Cardiac muscle cell (in vitro differentiated cells and primary cell): ENCODE results near the gene MEF2B. TPM values are rescaled to one million over a fixed set of nuclear protein-coding genes. Genes with fewer than 3 reads are reported as not detected.
"Not testable (repeated sequence)": the region's sequence is repeated elsewhere in the genome, so short reads cannot be mapped to it uniquely, and the experiment has no call there.

Source experiments
- DNase-seq, 2 donors: peaks; one replicate each; pipeline versions ENCODE4 v3.0.0 to v3.0.0-alpha.2; 2010 to 2017; ENCODE audit warnings: low read depth in 1 of 2, low spot score in 1 of 2
- H3K27ac ChIP-seq: fragments of 200-600 bp; sonication (generic); 2 replicates; pipeline ENCODE4 v1.5.1; 2016
- H3K27me3 ChIP-seq: fragments of 200-600 bp; sonication (generic); 2 replicates; pipeline ENCODE4 v1.6.0; 2016; ENCODE audit warnings: control low read depth
- H3K36me3 ChIP-seq: fragments of 200-600 bp; sonication (generic); 2 replicates; pipeline ENCODE4 v1.5.1; 2016; ENCODE audit warnings: control low read depth
- H3K4me1 ChIP-seq: fragments of 200-600 bp; sonication (generic); 2 replicates; pipeline ENCODE4 v1.8.1; 2017; ENCODE audit warnings: low read depth, mild to moderate bottlenecking, mixed run types
- H3K4me3 ChIP-seq: fragments of 200-600 bp; sonication (generic); 2 replicates; pipeline ENCODE4 v1.5.1; 2016; ENCODE audit warnings: mild to moderate bottlenecking
- H3K9me3 ChIP-seq: fragments of 200-600 bp; sonication (generic); 2 replicates; pipeline ENCODE4 v1.5.1; 2017; ENCODE audit warnings: low read depth, mild to moderate bottlenecking, control low read depth
- CTCF ChIP-seq: IDR thresholded peaks from 2 replicates; pipeline ENCODE4 v1.5.1; 2012; ENCODE audit warnings: low read depth, mild to moderate bottlenecking, low read length
- polyA plus RNA-seq: library from polyadenylated mRNA; unstranded; fragments of >200 nt; fragmentation: Nextera tagmentation; extraction: Ambion mirVana; gene quantifications from 2 replicates; pipeline ENCODE4 v1.2.1, GENCODE V29; 2016
- total RNA-seq: library from RNA; depleted of rRNA; stranded (reverse); fragments of >200 nt; gene quantifications from 2 replicates; pipeline ENCODE4 v1.2.3, GENCODE V29; 2016

The MEF2B gene
- total and polyA plus RNA-seq, 2 experiments from 2014 or later = 1.2 TPM; not detected in 1

DNA sequence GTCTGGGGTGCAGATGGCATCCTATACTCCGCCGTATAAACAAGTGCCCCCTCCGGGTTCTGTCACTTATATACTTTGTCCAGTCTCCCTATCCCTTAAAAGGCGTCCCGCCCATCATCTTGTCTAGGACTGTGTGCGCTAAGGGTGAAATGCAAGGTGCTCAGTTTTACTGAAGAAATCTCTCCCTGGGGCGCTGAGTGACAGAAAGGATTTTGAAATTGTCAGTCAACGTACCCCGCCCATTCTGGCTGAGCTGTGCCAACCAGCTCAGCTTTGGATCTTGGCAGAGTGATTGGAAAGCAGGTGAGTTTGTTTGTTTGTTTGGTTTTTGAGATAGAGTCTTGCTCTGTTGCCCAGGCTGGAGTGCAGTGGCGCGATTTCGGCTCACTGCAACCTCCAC, 27.7 kb downstream of the MEF2B start:
- Histone ChIP-seq H3K4me1 (peaks cover 2% of the 10 kb centered on the region), H3K27ac (no peak overlapping the region), H3K4me3 (no peak overlapping the region), H3K36me3 (no peaks in the 10 kb centered on the region), H3K27me3 (peaks cover 3% of the 10 kb centered on the region), H3K9me3 (no peaks in the 10 kb centered on the region)
- TF ChIP-seq CTCF = no peak
- no peak for DNase-seq

- TF ChIP-seq CTCF = no peak
- Histone ChIP-seq H3K9me3 (no peaks in the 10 kb centered on the region), H3K36me3 (no peaks in the 10 kb centered on the region), H3K4me1 (peaks cover 8% of the 10 kb centered on the region), H3K27me3 (peaks cover 3% of the 10 kb centered on the region), H3K27ac (no peak overlapping the region), H3K4me3 (no peak overlapping the region)
- DNase-seq = peak in 1 of 2 donors; percentile 34
Measured at GRCh38 chr19:19140476-19140875, 29.6 kb downstream of the MEF2B start.

GRCh38 chr19:19139876-19140229, 30.2 kb downstream of the MEF2B start:
- Histone ChIP-seq H3K9me3 (no peaks in the 10 kb centered on the region), H3K27ac (no peak overlapping the region), H3K4me3 (no peak overlapping the region), H3K36me3 (no peaks in the 10 kb centered on the region), H3K4me1 (peaks cover 14% of the 10 kb centered on the region), H3K27me3 (peaks cover 3% of the 10 kb centered on the region)
- TF ChIP-seq CTCF = no peak
- DNase-seq = no peak

DNA sequence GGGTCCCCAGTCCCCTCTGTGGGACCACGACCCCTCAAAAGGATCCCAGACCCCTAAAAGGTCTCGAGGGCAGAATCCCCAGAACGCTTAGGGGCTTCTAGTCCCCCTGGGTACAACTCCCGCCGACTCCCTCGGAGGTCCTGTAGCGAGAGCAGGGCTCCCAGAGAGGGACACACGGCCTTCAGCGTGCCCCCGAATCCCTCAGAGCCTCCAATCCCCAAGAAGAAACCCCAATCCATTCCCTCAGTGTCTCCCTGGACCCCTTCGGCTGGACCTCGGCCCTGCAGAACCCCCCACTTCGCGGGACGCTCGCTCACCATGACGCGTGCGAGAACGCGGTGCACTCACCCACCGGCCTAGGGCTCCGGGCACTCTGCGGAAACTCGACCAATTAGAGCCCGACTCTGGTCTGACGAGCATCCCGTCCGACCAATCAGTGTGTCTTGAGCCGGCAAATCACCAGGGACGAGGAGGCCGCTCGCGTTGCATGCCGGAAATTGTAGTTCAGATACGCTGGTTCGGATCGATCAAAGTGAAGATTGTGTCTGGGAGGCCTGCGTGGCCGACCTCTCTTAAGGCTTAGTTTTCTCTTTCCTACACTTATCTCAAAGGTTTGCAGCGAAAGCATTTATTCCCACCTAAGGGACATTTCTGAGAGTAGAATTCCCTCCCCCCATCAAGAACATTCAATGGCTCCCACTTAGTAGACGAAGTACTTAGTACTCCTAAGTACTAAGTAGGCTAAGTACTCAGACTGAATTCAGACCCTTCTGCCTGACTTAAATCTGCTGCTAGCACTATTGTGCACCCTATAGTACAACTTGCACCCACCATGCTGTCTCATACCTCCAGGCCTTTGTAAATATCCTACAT, 31.7 kb downstream of the MEF2B start, which contains the start of gene TMEM161A:
TMEM161A (minus strand) TSS at position 370 of the 873 bp plus-strand sequence; CDS start at position 320, 50 bp downstream.
- peaks cover 3% of the 10 kb centered on the region for H3K27me3 ChIP-seq
- TF ChIP-seq CTCF = no peak
- no peaks in the 10 kb centered on the region for H3K36me3 ChIP-seq
- H3K4me3 ChIP-seq = peak within 1 kb of the TSS; percentile 53
- peaks cover 20% of the 10 kb centered on the region for H3K4me1 ChIP-seq
- no peaks in the 10 kb centered on the region for H3K9me3 ChIP-seq
- peak; percentile 97 to 99 for DNase-seq
- H3K27ac ChIP-seq = peak within 1 kb of the TSS; percentile 22

DNA sequence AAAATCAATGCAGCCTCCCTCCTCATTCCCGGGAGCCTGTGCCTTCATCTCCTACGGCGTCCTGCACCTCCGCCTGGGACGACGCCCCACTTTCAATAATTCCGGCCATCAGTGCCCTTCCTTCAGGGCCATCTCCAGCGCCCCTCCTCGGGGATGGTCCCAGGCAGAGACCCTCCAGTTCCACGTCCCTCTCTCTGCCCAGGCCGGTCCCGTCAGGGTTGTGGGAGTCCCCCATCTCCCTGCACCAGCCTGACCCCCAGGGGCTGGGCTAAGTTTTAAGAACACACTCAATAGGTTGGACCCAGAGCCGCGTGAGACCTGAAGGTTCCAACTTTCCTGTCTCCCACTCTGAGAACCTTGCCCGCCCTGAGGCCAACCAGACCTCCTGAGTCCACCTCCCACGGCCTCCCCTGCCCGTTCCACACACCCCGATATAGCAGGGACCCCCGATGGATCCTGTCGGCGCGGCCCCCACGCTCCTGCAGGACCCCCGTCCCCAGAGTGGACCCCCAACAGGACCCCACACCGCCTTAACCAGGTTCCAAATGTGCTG, 32.4 kb downstream of the MEF2B start:
- Histone ChIP-seq H3K27me3 (peaks cover 3% of the 10 kb centered on the region), H3K27ac (peak overlapping the region; percentile 5), H3K4me1 (peaks cover 20% of the 10 kb centered on the region), H3K9me3 (no peaks in the 10 kb centered on the region), H3K36me3 (no peaks in the 10 kb centered on the region), H3K4me3 (peak overlapping the region; percentile 53)
- peak; percentile 25 to 39 for DNase-seq
- no peak for TF ChIP-seq CTCF

GRCh38 chr19:19135713-19136112, 34.4 kb downstream of the MEF2B start:
- H3K27me3 ChIP-seq, H3K4me3 ChIP-seq, H3K36me3 ChIP-seq, DNase-seq, H3K9me3 ChIP-seq: not testable (repeated sequence)
- H3K4me1 ChIP-seq = peaks cover 20% of the 10 kb centered on the region
- peak overlapping the region; percentile 86 for H3K27ac ChIP-seq
